ENCODE results near the gene RHEX.

DNA sequence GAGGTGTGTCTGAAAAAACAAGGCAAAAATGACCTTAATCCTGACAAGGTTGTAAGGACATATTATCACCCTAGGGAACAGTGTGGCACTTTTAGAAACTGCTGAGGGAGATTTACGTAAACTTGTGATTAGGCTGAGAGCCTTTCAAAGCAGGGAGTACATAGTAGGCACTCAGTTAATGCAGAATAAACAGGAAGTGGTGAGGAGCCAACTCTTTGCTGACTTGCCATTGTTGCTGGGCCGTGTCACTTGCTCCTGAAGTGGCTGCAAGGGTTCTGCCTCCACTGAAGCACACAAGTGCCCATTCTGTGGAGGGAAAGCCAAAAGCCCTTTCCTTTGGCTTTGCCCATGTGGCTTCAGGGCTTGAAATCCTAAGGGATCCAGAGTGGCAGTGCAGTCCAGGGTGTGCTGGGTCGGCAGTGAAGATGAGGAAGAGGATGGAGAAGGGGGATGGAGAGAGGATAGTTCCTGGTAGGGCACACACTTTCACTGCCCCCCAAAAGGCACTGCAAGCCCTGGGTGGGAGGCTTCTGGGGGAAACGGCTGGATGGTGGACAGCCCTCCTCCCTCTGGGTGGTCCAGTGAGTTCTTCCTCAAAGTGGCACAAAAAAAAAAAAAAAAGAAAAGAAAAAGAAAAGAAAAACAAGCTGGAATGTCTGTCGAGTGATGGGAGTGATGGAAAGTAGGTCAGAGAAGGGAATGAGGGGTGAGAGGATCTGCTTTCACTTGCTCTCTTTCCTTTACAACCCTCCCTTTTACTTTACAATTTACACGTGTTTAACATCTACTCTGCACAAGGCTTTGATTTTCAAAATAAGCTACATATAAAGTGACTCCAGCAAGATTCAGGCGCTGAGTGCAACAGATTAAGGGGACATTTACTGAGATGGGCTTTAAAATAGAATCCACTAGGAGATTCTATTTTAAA, 13.7 kb upstream of the RHEX start:
- TF ChIP-seq CTCF (IDR thresholded peaks at IDR 0.05) (no peak), POLR2A (IDR thresholded peaks at IDR 0.05; ENCODE audit: low read depth) (no peak), EP300 (IDR thresholded peaks at IDR 0.05) (no peak), POLR2AphosphoS5 (IDR thresholded peaks at IDR 0.05) (no peak)

Data from esophagus muscularis mucosa (tissue), 4 donors.